Activated naive CD4-positive, alpha-beta T cell treated with Interleukin-2 at 50 U/mL for 16 hours (primary cell): Measurements from ENCODE around the gene SEL1L2.

Experiments
- DNase-seq: peaks from one replicate; pipeline ENCODE4 v3.0.0-alpha.2; 2020

SEL1L2 gene

GRCh38 chr20:13809373-13809772 is 181.0 kb downstream of the SEL1L2 start:
- DNase-seq, result no peak

- DNase-seq, result no peak
Measured at GRCh38 chr20:13800728-13801134, 189.7 kb downstream of the SEL1L2 start.

GRCh38 chr20:13799974-13800373 is 190.4 kb downstream of the SEL1L2 start:
- DNase-seq, result no peak
